K562 (cell line): ENCODE measurements around the gene KIF5C. TPM values are rescaled to one million over a fixed set of nuclear protein-coding genes. Genes with fewer than 3 reads are reported as not detected.

Experiments used
- ATF1 ChIP-seq, 2 experiments: fragments of 450-650 bp in 1 of 2; IDR thresholded peaks; 2 replicates each; pipeline ENCODE4 v1.6.1; 2016; ENCODE audit warnings: missing compliant biosample characterization in 1 of 2, missing genetic modification characterization in 1 of 2
- ETV6 ChIP-seq, 3 experiments: fragments of 150-350 bp in 1 of 3; sonication (generic) in 1 of 3; formaldehyde crosslinking in 1 of 3; IDR thresholded peaks; 2 replicates each; pipeline versions ENCODE4 v1.6.1 to v1.8.0; 2014 to 2022; ENCODE audit warnings: borderline replicate concordance in 2 of 3, low read depth in 2 of 3, antibody characterized with exemption in 1 of 3, low read length in 1 of 3, mild to moderate bottlenecking in 1 of 3, missing genetic modification reagents in 1 of 3
- FOS ChIP-seq: IDR thresholded peaks from 3 replicates; pipeline ENCODE4 v1.6.1; 2011; ENCODE audit not compliant: insufficient read length; ENCODE audit errors: extremely low read depth
- FOXA1 ChIP-seq: fragments of 450-650 bp; IDR thresholded peaks from 2 replicates; pipeline ENCODE4 v1.6.1; 2016; ENCODE audit warnings: mild to moderate bottlenecking, borderline replicate concordance
- KLF16 ChIP-seq: IDR thresholded peaks from 2 replicates; pipeline ENCODE4 v1.6.1; 2016; ENCODE audit warnings: antibody characterized with exemption
- MCM7 ChIP-seq, 2 experiments: fragments of 450-650 bp; IDR thresholded peaks; 2 replicates each; pipeline ENCODE4 v1.6.1; 2016 to 2018
- MLX ChIP-seq, 2 experiments: fragments of 450-650 bp in 1 of 2; sonication (generic) in 1 of 2; formaldehyde crosslinking; conservative IDR thresholded peaks; 2 replicates each; pipeline versions ENCODE4 v1.4.0 to v1.8.1; 2020 to 2022; ENCODE audit warnings: mild to moderate bottlenecking in 1 of 2, missing genetic modification reagents in 1 of 2
- MNT ChIP-seq, 2 experiments: fragments of 450-650 bp; conservative IDR thresholded peaks; 2 replicates each; pipeline ENCODE4 v1.6.1; 2017; ENCODE audit warnings: mild to moderate bottlenecking in 2 of 2, moderate library complexity in 2 of 2
- NCOA1 ChIP-seq: fragments of 450-650 bp; IDR thresholded peaks from 2 replicates; pipeline ENCODE4 v1.6.1; 2016; ENCODE audit warnings: low read depth
- NR1H2 ChIP-seq: sonication (generic); formaldehyde crosslinking; IDR thresholded peaks from 2 replicates; pipeline ENCODE4 v1.4.0; 2020; ENCODE audit warnings: mild to moderate bottlenecking, missing genetic modification reagents
- NR4A1 ChIP-seq, 2 experiments: fragments of 250-450 bp in 1 of 2; fragments of 450-650 bp in 1 of 2; sonication (Bioruptor Pico) in 1 of 2; IDR thresholded peaks; 2 replicates each; pipeline versions ENCODE4 v1.4.0 to v1.6.1; 2016 to 2020; ENCODE audit warnings: mild to moderate bottlenecking in 2 of 2, missing compliant biosample characterization in 1 of 2, missing genetic modification characterization in 1 of 2, moderate library complexity in 1 of 2
- RAD21 ChIP-seq, 2 experiments: fragments of 250-450 bp in 1 of 2; fragments of 450-650 bp in 1 of 2; sonication (Bioruptor Pico) in 1 of 2; formaldehyde crosslinking in 1 of 2; IDR thresholded peaks in 1 of 2; conservative IDR thresholded peaks in 1 of 2; 2 replicates each; pipeline versions ENCODE4 v1.4.0 to v1.8.0; 2020 to 2022; ENCODE audit warnings: mild to moderate bottlenecking in 2 of 2, moderate library complexity in 1 of 2
- RB1 ChIP-seq: fragments of 450-650 bp; IDR thresholded peaks from 2 replicates; pipeline ENCODE4 v1.6.1; 2017; ENCODE audit warnings: low read depth, mild to moderate bottlenecking
- SFPQ ChIP-seq: fragments of 200-400 bp; formaldehyde crosslinking; IDR thresholded peaks from 2 replicates; pipeline ENCODE4 v1.6.1; 2017; ENCODE audit warnings: mild to moderate bottlenecking, low read depth, low read length, moderate library complexity
- SMAD2 ChIP-seq: fragments of 150-350 bp; IDR thresholded peaks from 2 replicates; pipeline ENCODE4 v1.6.1; 2014; ENCODE audit warnings: low read depth, mild to moderate bottlenecking, low read length
- ZBTB8A ChIP-seq: fragments of 450-650 bp; IDR thresholded peaks from 2 replicates; pipeline ENCODE4 v1.6.1; 2018; ENCODE audit warnings: mild to moderate bottlenecking, moderate library complexity; ENCODE audit not compliant: partially characterized antibody
- polyA plus RNA-seq, 8 experiments: library from polyadenylated mRNA; depleted of rRNA in 4 of 8; stranded (reverse) in 5 of 8; unstranded in 3 of 8; fragments of >200 nt; fragmentation: Nextera tagmentation in 2 of 8; fragmentation: Illumina TruSeq in 1 of 8; extraction: Ambion mirVana in 2 of 8; extraction: Trizol in 1 of 8; gene quantifications; 2 replicates each; pipeline versions ENCODE4 v1.2.1 to v1.2.3, GENCODE V29; 2011 to 2014; ENCODE audit warnings: inconsistent platforms in 1 of 8, missing spikeins in 1 of 8
- total RNA-seq, 7 experiments: library from RNA; depleted of rRNA in 6 of 7; stranded (reverse); fragments of >200 nt in 6 of 7; fragmentation: Illumina TruSeq in 2 of 7; extraction: Trizol in 2 of 7; gene quantifications; 2 replicates each; pipeline versions ENCODE4 v1.2.1 to v1.2.3, GENCODE V29; 2011 to 2021; ENCODE audit warnings: low replicate concordance in 1 of 7
- TF ChIP-seq, protein P1 (sequence below), 2 experiments: IDR thresholded peaks; 2 replicates each; pipeline ENCODE4 v1.6.1; 2012; ENCODE audit warnings: improper control_type of control experiment in 2 of 2, low read depth in 2 of 2, low read length in 2 of 2, borderline replicate concordance in 1 of 2
- TF ChIP-seq, protein P2 (sequence below): fragments of 450-650 bp; formaldehyde crosslinking; IDR thresholded peaks from 2 replicates; pipeline ENCODE4 v1.4.0; 2020; ENCODE audit warnings: mild to moderate bottlenecking

The KIF5C gene
- total and polyA plus RNA-seq, 9 of the 15 experiments (the other 6 are each of a cell fraction or from before 2014, with no cell fraction given): 0.01 to 0.09 (median 0.01) TPM; not detected in 6

DNA sequence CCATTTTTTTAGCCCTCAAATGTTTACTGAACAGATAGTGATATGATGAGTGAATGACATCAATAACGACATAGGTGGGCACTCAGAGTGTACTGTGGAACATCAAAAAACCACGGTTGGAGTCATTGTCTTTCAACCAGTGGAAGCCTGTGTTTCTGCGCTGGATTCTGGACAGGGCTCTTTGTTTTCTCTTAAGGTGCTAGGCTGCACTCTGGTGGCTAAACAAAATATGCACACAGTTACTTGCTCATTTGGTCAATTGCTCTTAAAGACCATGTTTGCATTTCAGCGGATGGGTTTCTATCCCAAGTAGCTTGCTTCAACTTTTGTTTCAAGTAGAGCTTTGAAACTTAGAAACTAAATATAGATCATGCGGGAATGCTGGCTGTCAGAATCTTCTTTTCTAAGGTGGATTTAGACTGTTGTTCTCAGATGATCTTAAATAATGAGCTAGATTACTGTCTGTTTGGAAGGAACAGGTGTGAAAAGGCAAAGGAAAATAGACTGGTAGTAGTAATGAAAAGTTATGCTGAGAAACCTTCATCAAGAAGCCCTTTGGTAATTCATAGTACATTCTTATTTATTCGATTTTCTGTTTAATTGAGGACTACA is 115.0 kb downstream of the KIF5C start (continued):
- TF ChIP-seq, protein P1, sequence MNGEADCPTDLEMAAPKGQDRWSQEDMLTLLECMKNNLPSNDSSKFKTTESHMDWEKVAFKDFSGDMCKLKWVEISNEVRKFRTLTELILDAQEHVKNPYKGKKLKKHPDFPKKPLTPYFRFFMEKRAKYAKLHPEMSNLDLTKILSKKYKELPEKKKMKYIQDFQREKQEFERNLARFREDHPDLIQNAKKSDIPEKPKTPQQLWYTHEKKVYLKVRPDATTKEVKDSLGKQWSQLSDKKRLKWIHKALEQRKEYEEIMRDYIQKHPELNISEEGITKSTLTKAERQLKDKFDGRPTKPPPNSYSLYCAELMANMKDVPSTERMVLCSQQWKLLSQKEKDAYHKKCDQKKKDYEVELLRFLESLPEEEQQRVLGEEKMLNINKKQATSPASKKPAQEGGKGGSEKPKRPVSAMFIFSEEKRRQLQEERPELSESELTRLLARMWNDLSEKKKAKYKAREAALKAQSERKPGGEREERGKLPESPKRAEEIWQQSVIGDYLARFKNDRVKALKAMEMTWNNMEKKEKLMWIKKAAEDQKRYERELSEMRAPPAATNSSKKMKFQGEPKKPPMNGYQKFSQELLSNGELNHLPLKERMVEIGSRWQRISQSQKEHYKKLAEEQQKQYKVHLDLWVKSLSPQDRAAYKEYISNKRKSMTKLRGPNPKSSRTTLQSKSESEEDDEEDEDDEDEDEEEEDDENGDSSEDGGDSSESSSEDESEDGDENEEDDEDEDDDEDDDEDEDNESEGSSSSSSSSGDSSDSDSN (IDR thresholded peaks at IDR 0.05; ENCODE audit: borderline replicate concordance in 1 of 2, low read depth in 2 of 2, low read length in 2 of 2): no peak
- TF ChIP-seq ZBTB8A (no peak), ATF1 (CRISPR knock-in tag; IDR thresholded peaks at IDR 0.05) (no peak), ATF1 (tag; IDR thresholded peaks at IDR 0.05) (0 out of 2 replicates have a peak, but pooled peaks have one; percentile 8), NR4A1 (CRISPR knock-in tag; IDR thresholded peaks at IDR 0.05) (no peak), NR4A1 (tag; IDR thresholded peaks at IDR 0.05) (no peak), RB1 (peak; percentile 47; the same call in 1 of the 2 replicates), SMAD2 (no peak), NR1H2 (no peak), FOS (no peak), NCOA1 (no peak), MLX (CRISPR knock-in tag; conservative IDR thresholded peaks at IDR 0.05) (no peak), FOXA1 (no peak), ETV6 (IDR thresholded peaks at IDR 0.05; ENCODE audit: borderline replicate concordance in 1 of 2, low read depth in 2 of 2, low read length in 1 of 2) (no peak), ETV6 (CRISPR knock-in tag; IDR thresholded peaks at IDR 0.05; ENCODE audit: borderline replicate concordance) (no peak), MCM7 (IDR thresholded peaks at IDR 0.05) (no peak), SFPQ (no peak), KLF16 (peak; percentile 43; the same call in 1 of the 2 replicates), MNT (conservative IDR thresholded peaks at IDR 0.05) (no peak), RAD21 (CRISPR knock-in tag; conservative IDR thresholded peaks at IDR 0.05 in 1 of 2, IDR thresholded peaks at IDR 0.05 in 1 of 2) (peak; percentile 98)
- TF ChIP-seq, protein P2, sequence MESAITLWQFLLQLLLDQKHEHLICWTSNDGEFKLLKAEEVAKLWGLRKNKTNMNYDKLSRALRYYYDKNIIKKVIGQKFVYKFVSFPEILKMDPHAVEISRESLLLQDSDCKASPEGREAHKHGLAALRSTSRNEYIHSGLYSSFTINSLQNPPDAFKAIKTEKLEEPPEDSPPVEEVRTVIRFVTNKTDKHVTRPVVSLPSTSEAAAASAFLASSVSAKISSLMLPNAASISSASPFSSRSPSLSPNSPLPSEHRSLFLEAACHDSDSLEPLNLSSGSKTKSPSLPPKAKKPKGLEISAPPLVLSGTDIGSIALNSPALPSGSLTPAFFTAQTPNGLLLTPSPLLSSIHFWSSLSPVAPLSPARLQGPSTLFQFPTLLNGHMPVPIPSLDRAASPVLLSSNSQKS (CRISPR knock-in tag): no peak
